Kidney epithelial cell (primary cell): ENCODE measurements around the gene ABHD14A. TPM values are rescaled to one million over a fixed set of nuclear protein-coding genes. Genes with fewer than 3 reads are reported as not detected.

Experiments
- DNase-seq: peaks from one replicate; pipeline ENCODE4 v3.0.0-alpha.2; 2010; ENCODE audit warnings: low read depth
- H3K27me3 ChIP-seq: 2 replicates; pipeline ENCODE4 v1.6.0; 2011; ENCODE audit warnings: low read length; ENCODE audit not compliant: control insufficient read depth, insufficient read depth
- H3K36me3 ChIP-seq: 2 replicates; pipeline ENCODE4 v1.5.1; 2011; ENCODE audit warnings: low read length; ENCODE audit not compliant: control insufficient read depth, insufficient read depth
- H3K4me3 ChIP-seq: 2 replicates; pipeline ENCODE4 v1.5.1; 2011; ENCODE audit warnings: low read depth, mild to moderate bottlenecking, control low read depth, low read length
- CTCF ChIP-seq: IDR thresholded peaks from 2 replicates; pipeline ENCODE4 v1.5.1; 2011; ENCODE audit warnings: mild to moderate bottlenecking, moderate library complexity, low read length, control low read depth, inconsistent platforms; ENCODE audit not compliant: insufficient read depth, poor library complexity, severe bottlenecking
- total RNA-seq: library from RNA; depleted of rRNA; stranded (reverse); fragments of >200 nt; gene quantifications from 2 replicates; pipeline ENCODE4 v1.2.3, GENCODE V29; 2015

Gene ABHD14A
- total RNA-seq, 1 donor from 2014 or later = 15.3 TPM

DNA sequence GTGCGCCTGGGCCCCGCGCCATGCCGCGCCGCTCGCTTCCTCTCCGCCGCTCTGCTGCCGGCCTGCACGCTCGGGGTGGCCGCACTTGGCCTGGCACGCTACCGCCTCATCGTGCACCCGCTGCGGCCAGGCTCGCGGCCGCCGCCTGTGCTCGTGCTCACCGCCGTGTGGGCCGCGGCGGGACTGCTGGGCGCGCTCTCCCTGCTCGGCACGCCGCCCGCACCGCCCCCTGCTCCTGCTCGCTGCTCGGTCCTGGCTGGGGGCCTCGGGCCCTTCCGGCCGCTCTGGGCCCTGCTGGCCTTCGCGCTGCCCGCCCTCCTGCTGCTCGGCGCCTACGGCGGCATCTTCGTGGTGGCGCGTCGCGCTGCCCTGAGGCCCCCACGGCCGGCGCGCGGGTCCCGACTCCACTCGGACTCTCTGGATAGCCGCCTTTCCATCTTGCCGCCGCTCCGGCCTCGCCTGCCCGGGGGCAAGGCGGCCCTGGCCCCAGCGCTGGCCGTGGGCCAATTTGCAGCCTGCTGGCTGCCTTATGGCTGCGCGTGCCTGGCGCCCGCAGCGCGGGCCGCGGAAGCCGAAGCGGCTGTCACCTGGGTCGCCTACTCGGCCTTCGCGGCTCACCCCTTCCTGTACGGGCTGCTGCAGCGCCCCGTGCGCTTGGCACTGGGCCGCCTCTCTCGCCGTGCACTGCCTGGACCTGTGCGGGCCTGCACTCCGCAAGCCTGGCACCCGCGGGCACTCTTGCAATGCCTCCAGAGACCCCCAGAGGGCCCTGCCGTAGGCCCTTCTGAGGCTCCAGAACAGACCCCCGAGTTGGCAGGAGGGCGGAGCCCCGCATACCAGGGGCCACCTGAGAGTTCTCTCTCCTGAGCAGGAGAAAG lies 18.7 kb upstream of the ABHD14A start:
- peaks cover 11% of the 10 kb centered on the region for H3K27me3 ChIP-seq
- peak overlapping the region; percentile 20 for H3K4me3 ChIP-seq
- DNase-seq = no peak
- peaks cover 2% of the 10 kb centered on the region for H3K36me3 ChIP-seq
- peak; percentile 63 for TF ChIP-seq CTCF

GRCh38 chr3:51957520-51958205 lies 17.2 kb upstream of the ABHD14A start:
- peaks cover 2% of the 10 kb centered on the region for H3K36me3 ChIP-seq
- no peak for DNase-seq
- no peak overlapping the region for H3K4me3 ChIP-seq
- peaks cover 11% of the 10 kb centered on the region for H3K27me3 ChIP-seq
- no peak for TF ChIP-seq CTCF

GRCh38 chr3:51958603-51959521 lies 16.0 kb upstream of the ABHD14A start:
- Histone ChIP-seq H3K36me3 (peaks cover 2% of the 10 kb centered on the region), H3K27me3 (peaks cover 7% of the 10 kb centered on the region), H3K4me3 (no peak overlapping the region)
- TF ChIP-seq CTCF = no peak
- no peak for DNase-seq

- no peak for DNase-seq
- TF ChIP-seq CTCF = no peak
- Histone ChIP-seq H3K27me3 (peaks cover 7% of the 10 kb centered on the region), H3K4me3 (no peak overlapping the region), H3K36me3 (peaks cover 2% of the 10 kb centered on the region)
Observed at GRCh38 chr3:51959651-51960050, 15.2 kb upstream of the ABHD14A start.

DNA sequence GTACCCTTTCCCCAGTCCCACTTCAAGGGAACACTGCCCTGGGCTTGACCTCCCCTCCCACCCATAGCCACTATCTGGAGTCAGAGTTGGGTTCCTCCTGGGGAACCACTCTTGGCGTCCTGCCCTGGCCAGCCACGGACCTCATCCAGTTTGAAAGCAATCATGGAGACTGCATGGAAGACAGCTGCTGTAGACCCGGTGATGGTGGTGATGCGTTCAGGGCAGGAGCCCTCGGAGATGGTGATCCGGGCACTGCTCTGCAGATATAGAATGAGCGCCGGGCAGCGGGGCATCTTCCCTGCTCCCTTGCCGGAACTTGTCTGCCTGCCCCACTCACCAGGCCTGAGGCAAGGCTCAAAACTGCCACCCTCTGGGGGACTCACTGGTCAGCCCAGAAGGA lies 14.5 kb upstream of the ABHD14A start:
- Histone ChIP-seq H3K36me3 (peaks cover 2% of the 10 kb centered on the region), H3K4me3 (no peak overlapping the region), H3K27me3 (peaks cover 3% of the 10 kb centered on the region)
- no peak for DNase-seq
- no peak for TF ChIP-seq CTCF
